H7 (cell line): ENCODE data around the gene PLCXD3. TPM values are rescaled to one million over a fixed set of nuclear protein-coding genes. Genes with fewer than 3 reads are reported as not detected.
A peak's percentile ranks its signal among the peaks of the same experiment; 100 is the strongest.

Source experiments
- DNase-seq: peaks from one replicate; pipeline ENCODE4 v3.0.0; 2012
- H3K27me3 ChIP-seq: 2 replicates; pipeline ENCODE4 v1.6.0; 2011; ENCODE audit warnings: mild to moderate bottlenecking, low read length; ENCODE audit not compliant: control insufficient read depth, insufficient read depth
- H3K36me3 ChIP-seq: replicated peaks from 2 replicates; pipeline ENCODE4 v1.5.1; 2011; ENCODE audit warnings: low read length; ENCODE audit not compliant: control insufficient read depth, insufficient read depth
- H3K4me3 ChIP-seq: 2 replicates; pipeline ENCODE4 v1.5.1; 2011; ENCODE audit warnings: low read depth, mild to moderate bottlenecking, control low read depth, low read length, moderate library complexity; ENCODE audit not compliant: insufficient read depth
- total RNA-seq: library from RNA; depleted of rRNA; stranded (reverse); fragments of >200 nt; shearing (Covaris generic); gene quantifications from 2 replicates; pipeline ENCODE4 v1.2.3, GENCODE V29; 2014

Gene PLCXD3
- total RNA-seq, 1 experiment from 2014 or later, result 0.38 TPM

DNA sequence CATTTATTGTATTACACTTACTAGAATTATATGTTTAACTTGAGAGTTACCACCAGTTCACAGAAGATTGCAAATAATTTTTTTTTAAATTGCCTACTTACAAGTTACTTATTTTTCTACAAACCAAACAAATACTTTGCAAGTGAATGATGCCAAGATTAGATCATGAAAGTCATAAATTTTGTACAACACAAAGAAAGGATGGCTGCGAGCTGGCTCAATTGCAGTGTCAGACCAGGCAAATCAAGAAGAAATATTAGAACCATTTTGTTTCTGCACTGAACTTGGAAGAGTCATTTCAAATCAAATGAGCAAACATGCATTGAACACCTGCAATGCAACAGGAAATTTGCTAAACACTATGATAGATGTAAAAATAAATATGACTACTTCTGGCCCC lies 97.3 kb downstream of the PLCXD3 start:
- Histone ChIP-seq H3K27me3 (no peaks in the 10 kb centered on the region), H3K4me3 (no peak overlapping the region), H3K36me3 (no peaks in the 10 kb centered on the region)
- DNase-seq, result no peak

- H3K4me3 ChIP-seq, result no peak overlapping the region
- no peaks in the 10 kb centered on the region for H3K36me3 ChIP-seq
- H3K27me3 ChIP-seq, result no peaks in the 10 kb centered on the region
- no peak for DNase-seq
Measured at GRCh38 chr5:41412496-41412895, 97.9 kb downstream of the PLCXD3 start.

- Histone ChIP-seq H3K27me3 (no peaks in the 10 kb centered on the region), H3K4me3 (no peak overlapping the region), H3K36me3 (no peaks in the 10 kb centered on the region)
- peak; percentile 10 for DNase-seq
Measured at GRCh38 chr5:41410737-41411136, 99.7 kb downstream of the PLCXD3 start.

DNA sequence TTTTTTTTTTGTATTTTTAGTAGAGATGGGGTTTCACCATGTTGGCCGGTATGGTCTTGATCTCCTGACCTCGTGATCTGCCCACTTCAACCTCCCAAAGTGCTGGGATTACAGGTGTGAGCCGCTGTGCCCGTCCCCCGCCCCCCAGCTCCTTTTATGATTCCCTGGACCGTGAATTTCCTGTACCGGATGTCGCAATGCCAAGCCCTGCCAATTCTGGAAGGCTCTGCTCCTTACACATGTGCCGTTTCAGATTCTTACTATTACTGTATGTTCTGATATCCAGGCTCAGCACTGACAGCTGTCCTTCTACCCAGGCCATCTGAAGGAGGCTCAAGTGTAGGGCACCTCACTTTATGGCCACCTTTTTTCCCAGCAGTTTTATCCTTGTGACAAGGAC lies 100.1 kb downstream of the PLCXD3 start:
- no peak for DNase-seq
- no peaks in the 10 kb centered on the region for H3K36me3 ChIP-seq
- no peaks in the 10 kb centered on the region for H3K27me3 ChIP-seq
- H3K4me3 ChIP-seq, result no peak overlapping the region

- no peak for DNase-seq
- no peak overlapping the region for H3K4me3 ChIP-seq
Measured at GRCh38 chr5:41408676-41409443, 101.5 kb downstream of the PLCXD3 start.

GRCh38 chr5:41406936-41407335 lies 103.5 kb downstream of the PLCXD3 start:
- DNase-seq, result no peak
- Histone ChIP-seq H3K36me3 (no peaks in the 10 kb centered on the region), H3K4me3 (no peak overlapping the region), H3K27me3 (no peaks in the 10 kb centered on the region)

More at GRCh38 chr5:41408676-41409443, 101.5 kb downstream of the PLCXD3 start:
- Histone ChIP-seq H3K36me3 (no peaks in the 10 kb centered on the region), H3K27me3 (no peaks in the 10 kb centered on the region)

DNA sequence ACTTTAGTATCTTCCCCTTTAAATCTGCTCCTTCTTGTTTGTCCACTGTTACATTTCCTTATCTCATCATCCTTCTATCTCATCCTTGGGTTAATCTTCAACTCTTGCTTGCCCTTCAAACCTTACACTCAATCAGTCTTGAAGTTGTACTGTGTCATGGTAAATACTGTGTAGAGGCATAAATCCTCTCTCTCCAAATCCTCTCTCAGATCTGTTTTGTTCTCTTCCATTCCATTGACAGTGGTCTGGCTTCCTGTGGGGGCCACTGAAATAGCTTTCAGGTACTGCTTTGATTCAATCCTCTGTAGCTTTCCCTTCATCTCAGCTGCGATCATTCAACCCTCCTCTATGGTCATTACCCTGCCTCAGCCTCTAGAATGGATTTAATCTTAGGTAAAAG lies 104.0 kb downstream of the PLCXD3 start:
- DNase-seq, result no peak
- Histone ChIP-seq H3K36me3 (no peaks in the 10 kb centered on the region), H3K4me3 (no peak overlapping the region), H3K27me3 (no peaks in the 10 kb centered on the region)

DNA sequence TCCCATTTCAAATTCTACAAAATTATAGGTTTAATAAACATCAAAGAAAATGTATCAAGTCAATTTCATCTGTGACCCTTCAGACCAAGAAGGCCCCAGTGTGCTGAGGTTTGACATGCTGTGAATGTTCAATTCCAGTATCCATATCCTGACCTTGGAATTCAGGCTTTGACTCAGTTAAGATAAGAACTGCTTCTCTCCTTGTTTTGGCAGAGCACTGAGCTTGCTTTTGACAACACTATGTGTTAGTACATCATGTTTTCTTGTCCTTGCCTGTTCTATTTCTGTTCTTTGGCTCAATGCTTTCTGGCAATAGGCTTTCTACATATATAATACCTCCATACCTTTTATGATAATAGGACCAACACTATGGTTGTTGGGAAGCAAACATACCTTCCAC lies 105.6 kb downstream of the PLCXD3 start:
- no peak overlapping the region for H3K4me3 ChIP-seq
- H3K27me3 ChIP-seq, result no peaks in the 10 kb centered on the region
- H3K36me3 ChIP-seq, result no peaks in the 10 kb centered on the region
- DNase-seq, result no peak

- Histone ChIP-seq H3K4me3 (no peak overlapping the region), H3K27me3 (no peaks in the 10 kb centered on the region)
Measured at GRCh38 chr5:41403846-41404245, 106.6 kb downstream of the PLCXD3 start.

GRCh38 chr5:41402845-41403244 lies 107.6 kb downstream of the PLCXD3 start:
- Histone ChIP-seq H3K36me3 (no peaks in the 10 kb centered on the region), H3K4me3 (no peak overlapping the region), H3K27me3 (no peaks in the 10 kb centered on the region)
- no peak for DNase-seq

More at GRCh38 chr5:41403846-41404245, 106.6 kb downstream of the PLCXD3 start:
- no peaks in the 10 kb centered on the region for H3K36me3 ChIP-seq
- DNase-seq, result no peak

DNA sequence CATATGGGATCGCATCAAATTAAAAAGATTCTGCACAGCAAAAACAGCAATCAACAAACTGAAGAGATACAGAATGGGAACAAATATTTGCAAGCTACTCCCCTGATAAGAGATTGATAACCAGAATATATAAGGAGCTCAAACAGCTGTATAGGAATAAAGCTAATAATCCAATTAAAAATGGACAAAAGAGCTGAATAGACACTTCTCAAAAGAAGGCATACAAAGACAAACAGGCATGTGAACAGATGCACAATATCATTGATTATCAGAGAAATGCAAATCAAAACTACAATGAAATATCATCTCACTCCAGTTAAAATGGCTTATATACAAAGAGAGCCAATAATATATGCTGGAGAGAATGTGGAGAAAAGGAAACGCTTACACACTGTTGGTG lies 110.6 kb downstream of the PLCXD3 start:
- H3K4me3 ChIP-seq, result no peak overlapping the region
- DNase-seq, result no peak
- no peaks in the 10 kb centered on the region for H3K27me3 ChIP-seq
- H3K36me3 ChIP-seq, result no peaks in the 10 kb centered on the region

- H3K36me3 ChIP-seq, result no peaks in the 10 kb centered on the region
- no peak overlapping the region for H3K4me3 ChIP-seq
- DNase-seq, result no peak
- no peaks in the 10 kb centered on the region for H3K27me3 ChIP-seq
Measured at GRCh38 chr5:41392016-41392415, 118.4 kb downstream of the PLCXD3 start.

- Histone ChIP-seq H3K36me3 (no peaks in the 10 kb centered on the region), H3K4me3 (no peak overlapping the region), H3K27me3 (no peaks in the 10 kb centered on the region)
- DNase-seq, result no peak
Measured at GRCh38 chr5:41374631-41375030, 135.8 kb downstream of the PLCXD3 start.

- H3K4me3 ChIP-seq, result no peak overlapping the region
- no peaks in the 10 kb centered on the region for H3K36me3 ChIP-seq
- no peaks in the 10 kb centered on the region for H3K27me3 ChIP-seq
- DNase-seq, result no peak
Measured at GRCh38 chr5:41373230-41373629, 137.2 kb downstream of the PLCXD3 start.

GRCh38 chr5:41371738-41372137 lies 138.7 kb downstream of the PLCXD3 start:
- Histone ChIP-seq H3K4me3 (no peak overlapping the region), H3K36me3 (no peaks in the 10 kb centered on the region), H3K27me3 (no peaks in the 10 kb centered on the region)
- no peak for DNase-seq

DNA sequence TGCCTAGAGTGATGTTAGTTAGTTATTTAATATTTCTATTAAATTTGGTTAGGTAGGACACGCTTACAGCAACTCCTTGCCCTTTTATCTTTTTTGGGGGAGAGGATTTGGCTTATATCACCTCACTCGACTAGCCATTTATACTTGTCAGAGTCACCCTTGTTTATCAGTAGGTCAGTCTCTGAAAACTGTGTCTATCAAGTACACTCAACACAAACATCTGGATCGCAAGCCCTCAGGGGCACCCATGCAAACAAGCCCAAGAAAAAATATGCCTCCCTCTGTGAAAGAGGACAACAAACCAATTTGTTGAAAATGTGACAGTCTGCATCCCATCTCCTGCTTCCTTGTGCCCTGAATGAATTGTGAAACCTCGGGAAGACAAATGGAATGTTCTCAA lies 139.9 kb downstream of the PLCXD3 start:
- Histone ChIP-seq H3K36me3 (no peaks in the 10 kb centered on the region), H3K27me3 (no peaks in the 10 kb centered on the region), H3K4me3 (no peak overlapping the region)
- DNase-seq, result no peak
